Measurements from ENCODE around the gene PRPF6. TPM values are rescaled to one million over a fixed set of nuclear protein-coding genes. Genes with fewer than 3 reads are reported as not detected.

Gene PRPF6
- total RNA-seq, 1 donor from 2014 or later = 52.6 TPM

- peaks cover 7% of the 10 kb centered on the region for H3K36me3 ChIP-seq (ENCODE audit: insufficient read depth, low read length)
Measured at GRCh38 chr20:63963348-63963741, 17.6 kb upstream of the PRPF6 start.

GRCh38 chr20:63963784-63964301, 17.1 kb upstream of the PRPF6 start:
- peaks cover 19% of the 10 kb centered on the region for H3K79me2 ChIP-seq (ENCODE audit: insufficient read depth, low read length)
- peaks cover 39% of the 10 kb centered on the region for H3K9me3 ChIP-seq (ENCODE audit: insufficient read depth, low read depth, low read length)
- Mint-ChIP-seq H3K36me3 (ENCODE audit: low read depth, unreplicated experiment) (peaks cover 2% of the 10 kb centered on the region), H3K9me3 (ENCODE audit: unreplicated experiment) (no peaks in the 10 kb centered on the region), H3K27ac (ENCODE audit: unreplicated experiment) (no peak overlapping the region), H3K4me3 (ENCODE audit: unreplicated experiment) (no peak overlapping the region), H3K4me1 (ENCODE audit: low read depth, unreplicated experiment) (peaks cover 2% of the 10 kb centered on the region), H3K27me3 (ENCODE audit: low read depth, unreplicated experiment) (no peaks in the 10 kb centered on the region)
- peaks cover 7% of the 10 kb centered on the region for H3K36me3 ChIP-seq (ENCODE audit: insufficient read depth, low read length)
- peaks cover 4% of the 10 kb centered on the region for H3K4me1 ChIP-seq (ENCODE audit: insufficient read depth, low read length)
- no peak overlapping the region for H2AFZ ChIP-seq (ENCODE audit: low read depth, low read length)
- no peaks in the 10 kb centered on the region for H4K20me1 ChIP-seq (ENCODE audit: insufficient read depth, low read length)
- no peak overlapping the region for H3K4me2 ChIP-seq (ENCODE audit: low read length)
- H3K27ac ChIP-seq (ENCODE audit: low read depth, low read length) = no peak overlapping the region
- no peak for FAIRE-seq
- H3K27me3 ChIP-seq (ENCODE audit: insufficient read depth, low read length) = no peaks in the 10 kb centered on the region
- TF ChIP-seq EZH2 (IDR thresholded peaks at IDR 0.05; ENCODE audit: insufficient read depth, low read length) (no peak), CTCF (IDR thresholded peaks at IDR 0.05; ENCODE audit: insufficient read depth, low read depth, low read length) (no peak)
- no peak overlapping the region for H3K4me3 ChIP-seq (ENCODE audit: insufficient read depth, low read depth, low read length)
- H3K9ac ChIP-seq (ENCODE audit: low read length) = no peak overlapping the region
- no peak for DNase-seq (ENCODE audit: low read depth)

More at GRCh38 chr20:63963348-63963741, 17.6 kb upstream of the PRPF6 start:
- H3K4me1 Mint-ChIP-seq (ENCODE audit: low read depth, unreplicated experiment) = no peaks in the 10 kb centered on the region
- no peak for DNase-seq (ENCODE audit: low read depth)
- Histone ChIP-seq H4K20me1 (ENCODE audit: insufficient read depth, low read length) (no peaks in the 10 kb centered on the region), H3K27ac (ENCODE audit: low read depth, low read length) (no peak overlapping the region), H3K9me3 (ENCODE audit: insufficient read depth, low read depth, low read length) (peaks cover 38% of the 10 kb centered on the region), H3K79me2 (ENCODE audit: insufficient read depth, low read length) (peaks cover 14% of the 10 kb centered on the region), H3K4me3 (ENCODE audit: insufficient read depth, low read depth, low read length) (no peak overlapping the region), H3K9ac (ENCODE audit: low read length) (no peak overlapping the region), H2AFZ (ENCODE audit: low read depth, low read length) (no peak overlapping the region), H3K4me2 (ENCODE audit: low read length) (no peak overlapping the region), H3K27me3 (ENCODE audit: insufficient read depth, low read length) (no peaks in the 10 kb centered on the region), H3K4me1 (ENCODE audit: insufficient read depth, low read length) (no peaks in the 10 kb centered on the region)
- FAIRE-seq = no peak
- H3K27ac Mint-ChIP-seq (ENCODE audit: unreplicated experiment) = no peak overlapping the region
- peaks cover 2% of the 10 kb centered on the region for H3K36me3 Mint-ChIP-seq (ENCODE audit: low read depth, unreplicated experiment)
- no peak overlapping the region for H3K4me3 Mint-ChIP-seq (ENCODE audit: unreplicated experiment)
- H3K27me3 Mint-ChIP-seq (ENCODE audit: low read depth, unreplicated experiment) = no peaks in the 10 kb centered on the region
- TF ChIP-seq EZH2 (IDR thresholded peaks at IDR 0.05; ENCODE audit: insufficient read depth, low read length) (no peak), CTCF (IDR thresholded peaks at IDR 0.05; ENCODE audit: insufficient read depth, low read depth, low read length) (no peak)
- no peaks in the 10 kb centered on the region for H3K9me3 Mint-ChIP-seq (ENCODE audit: unreplicated experiment)

GRCh38 chr20:63964412-63964811, 16.5 kb upstream of the PRPF6 start:
- H2AFZ ChIP-seq (ENCODE audit: low read depth, low read length) = no peak overlapping the region
- H3K27me3 Mint-ChIP-seq (ENCODE audit: low read depth, unreplicated experiment) = no peaks in the 10 kb centered on the region
- peaks cover 39% of the 10 kb centered on the region for H3K9me3 ChIP-seq (ENCODE audit: insufficient read depth, low read depth, low read length)
- no peak overlapping the region for H3K4me3 Mint-ChIP-seq (ENCODE audit: unreplicated experiment)
- TF ChIP-seq CTCF (IDR thresholded peaks at IDR 0.05; ENCODE audit: insufficient read depth, low read depth, low read length) (no peak), EZH2 (IDR thresholded peaks at IDR 0.05; ENCODE audit: insufficient read depth, low read length) (no peak)
- H3K9me3 Mint-ChIP-seq (ENCODE audit: unreplicated experiment) = no peaks in the 10 kb centered on the region
- H3K36me3 ChIP-seq (ENCODE audit: insufficient read depth, low read length) = peaks cover 7% of the 10 kb centered on the region
- H3K79me2 ChIP-seq (ENCODE audit: insufficient read depth, low read length) = peaks cover 24% of the 10 kb centered on the region
- H3K27me3 ChIP-seq (ENCODE audit: insufficient read depth, low read length) = no peaks in the 10 kb centered on the region
- peaks cover 8% of the 10 kb centered on the region for H3K4me1 ChIP-seq (ENCODE audit: insufficient read depth, low read length)
- FAIRE-seq = no peak
- no peaks in the 10 kb centered on the region for H4K20me1 ChIP-seq (ENCODE audit: insufficient read depth, low read length)
- H3K4me1 Mint-ChIP-seq (ENCODE audit: low read depth, unreplicated experiment) = peaks cover 2% of the 10 kb centered on the region
- H3K36me3 Mint-ChIP-seq (ENCODE audit: low read depth, unreplicated experiment) = peaks cover 2% of the 10 kb centered on the region
- no peak for DNase-seq (ENCODE audit: low read depth)
- no peak overlapping the region for H3K27ac ChIP-seq (ENCODE audit: low read depth, low read length)
- no peak overlapping the region for H3K4me2 ChIP-seq (ENCODE audit: low read length)
- no peak overlapping the region for H3K27ac Mint-ChIP-seq (ENCODE audit: unreplicated experiment)
- no peak overlapping the region for H3K9ac ChIP-seq (ENCODE audit: low read length)
- H3K4me3 ChIP-seq (ENCODE audit: insufficient read depth, low read depth, low read length) = no peak overlapping the region
